B cell (primary cell): ENCODE measurements around the gene CMTM8. TPM values are rescaled to one million over a fixed set of nuclear protein-coding genes. Genes with fewer than 3 reads are reported as not detected.

Experiments
- ATAC-seq: fragments of 200-7000 bp; cut with Tn5 transposase; one replicate; pipeline ENCODE4 v1.10.0; 2021; ENCODE audit warnings: low read depth, mild to moderate bottlenecking, moderate number of reproducible peaks, moderate library complexity
- CTCF ChIA-PET: fragments of 350-600 bp; sonication (Branson Sonifier 250); formaldehyde crosslinking; loops from one replicate; lab custom pipeline; 2021; ENCODE audit warnings: antibody characterized with exemption, inconsistent platforms; lab: Charles Lee
- POLR2A ChIA-PET: fragments of 350-600 bp; sonication (Branson Sonifier 250); formaldehyde crosslinking; loops from one replicate; lab custom pipeline; 2021; ENCODE audit warnings: antibody characterized with exemption; lab: Charles Lee
- DNase-seq: peaks from one replicate; pipeline ENCODE4 v3.0.0; 2013
- H2AFZ ChIP-seq: 2 replicates; pipeline ENCODE4 v1.6.1; 2012; ENCODE audit warnings: mild to moderate bottlenecking, low read depth, low read length; ENCODE audit not compliant: insufficient read depth, poor library complexity, severe bottlenecking
- H3K27ac ChIP-seq, 2 donors: 1 replicate in 1 of 2; 2 replicates in 1 of 2; pipeline ENCODE4 v1.5.1; 2012 to 2013; ENCODE audit warnings: low read length in 2 of 2, mild to moderate bottlenecking in 2 of 2, moderate library complexity in 1 of 2
- H3K27me3 ChIP-seq, 4 experiments: fragments of 200-600 bp in 1 of 4; sonication (generic) in 1 of 4; replicated peaks in 1 of 4; 1 replicate in 2 of 4; 2 replicates in 2 of 4; pipeline versions ENCODE4 v1.6.1 to v1.7.0; 2013 to 2016; ENCODE audit warnings: low read length in 3 of 4, mild to moderate bottlenecking in 2 of 4, mixed read lengths in 1 of 4, moderate library complexity in 1 of 4; ENCODE audit not compliant: insufficient read depth in 4 of 4, control insufficient read depth in 3 of 4; ENCODE audit errors: control extremely low read depth in 1 of 4
- H3K36me3 ChIP-seq, 2 experiments: replicated peaks in 1 of 2; 1 replicate in 1 of 2; 2 replicates in 1 of 2; pipeline versions ENCODE4 v1.6.1 to v1.7.1; 2013; ENCODE audit warnings: low read length in 1 of 2; ENCODE audit not compliant: insufficient read depth in 2 of 2, control insufficient read depth in 1 of 2; ENCODE audit errors: control extremely low read depth in 1 of 2, extremely low read depth in 1 of 2
- H3K4me1 ChIP-seq, 2 donors: fragments of 200-600 bp in 1 of 2; sonication (generic) in 1 of 2; 1 replicate in 1 of 2; 2 replicates in 1 of 2; pipeline versions ENCODE4 v1.5.1 to v1.6.1; 2013 to 2017; ENCODE audit warnings: low read length in 2 of 2; ENCODE audit not compliant: control insufficient read depth in 2 of 2, insufficient read depth in 2 of 2
- H3K4me2 ChIP-seq: replicated peaks from 2 replicates; pipeline ENCODE3; 2012; ENCODE audit warnings: mild to moderate bottlenecking, low read depth, low read length; ENCODE audit not compliant: poor library complexity, severe bottlenecking
- H3K4me3 ChIP-seq, 5 experiments: fragments of 200-600 bp in 1 of 5; sonication (generic) in 1 of 5; 1 replicate in 3 of 5; 2 replicates in 2 of 5; pipeline versions ENCODE4 v1.5.1 to v1.7.0; 2011 to 2016; ENCODE audit warnings: low read length in 4 of 5, mild to moderate bottlenecking in 4 of 5, low read depth in 2 of 5, control low read depth in 1 of 5, moderate library complexity in 1 of 5; ENCODE audit not compliant: insufficient read depth in 1 of 5; ENCODE audit errors: control extremely low read depth in 1 of 5, extremely low read depth in 1 of 5
- H3K79me2 ChIP-seq: fragments of 200-600 bp; sonication (generic); one replicate; pipeline ENCODE4 v1.6.0; 2016; ENCODE audit warnings: low read length; ENCODE audit not compliant: control insufficient read depth, insufficient read depth
- H3K9ac ChIP-seq: fragments of 200-600 bp; sonication (generic); 2 replicates; pipeline ENCODE4 v1.6.1; 2017; ENCODE audit warnings: mild to moderate bottlenecking, low read length, moderate library complexity
- H3K9me3 ChIP-seq, 3 donors: one replicate each; pipeline versions ENCODE4 v1.6.1 to v1.7.1; 2013; ENCODE audit warnings: low read length in 2 of 3; ENCODE audit not compliant: control insufficient read depth in 2 of 3, insufficient read depth in 1 of 3; ENCODE audit errors: control extremely low read depth in 1 of 3
- H4K20me1 ChIP-seq: 2 replicates; pipeline ENCODE4 v1.6.0; 2012; ENCODE audit warnings: mild to moderate bottlenecking, low read length; ENCODE audit not compliant: insufficient read depth, control insufficient read depth, poor library complexity, severe bottlenecking
- H3K27ac Mint-ChIP-seq: one replicate; pipeline ENCODE4 v1.8.0; 2021; ENCODE audit warnings: mixed read lengths
- H3K27me3 Mint-ChIP-seq: one replicate; pipeline ENCODE4 v1.8.0; 2021; ENCODE audit warnings: mixed read lengths
- H3K4me1 Mint-ChIP-seq: one replicate; pipeline ENCODE4 v1.8.0; 2021; ENCODE audit warnings: mixed read lengths
- H3K4me3 Mint-ChIP-seq: one replicate; pipeline ENCODE4 v1.8.0; 2021; ENCODE audit warnings: mixed read lengths
- H3K9me3 Mint-ChIP-seq: one replicate; pipeline ENCODE4 v1.8.0; 2022; ENCODE audit warnings: mixed read lengths; ENCODE audit not compliant: insufficient read depth
- CTCF ChIP-seq: fragments of 200-600 bp; IDR thresholded peaks from one replicate; pipeline ENCODE4 v1.8.0; 2022; ENCODE audit warnings: antibody characterized with exemption, mild to moderate bottlenecking
- EZH2 ChIP-seq: IDR thresholded peaks from 2 replicates; pipeline ENCODE4 v1.6.1; 2012; ENCODE audit warnings: borderline replicate concordance, low read depth, mild to moderate bottlenecking, moderate library complexity, low read length; ENCODE audit not compliant: insufficient read depth, poor library complexity, severe bottlenecking
- WGBS: methylation state at CpG from one replicate; pipeline ENCODE4 v1.1.5; 2013; ENCODE audit warnings: missing lambda C conversion rate; ENCODE audit not compliant: insufficient coverage; 5-methylcytosine and 5-hydroxymethylcytosine counted together
- intact Hi-C: fragments of 100-400 bp; cut with micrococcal nuclease; formaldehyde crosslinking; loops from one replicate; pipeline ENCODE4 v1.10.0; 2022
- polyA plus RNA-seq: library from polyadenylated mRNA; depleted of rRNA; stranded (reverse); fragments of >200 nt; gene quantifications from 2 replicates; pipeline ENCODE4 v1.2.3, GENCODE V29; 2012
- total RNA-seq, 2 donors: library from RNA; stranded (reverse); fragments of 120-200 nt in 1 of 2; gene quantifications; 1 replicate in 1 of 2; 2 replicates in 1 of 2; pipeline versions ENCODE4 v1.2.3 to v1.2.4, GENCODE V29; 2013 to 2022

Gene CMTM8
- total and polyA plus RNA-seq, 2 donors (not counting 1 experiment from before 2014, with no cell fraction given), result 0.25 to 0.28 TPM

- H3K9ac ChIP-seq, result no peak overlapping the region
- no peak for ATAC-seq
- no peak overlapping the region for H3K4me2 ChIP-seq
- Mint-ChIP-seq H3K27ac (no peak overlapping the region), H3K9me3 (no peaks in the 10 kb centered on the region), H3K27me3 (peaks cover 15% of the 10 kb centered on the region), H3K4me3 (no peak overlapping the region), H3K4me1 (peaks cover 9% of the 10 kb centered on the region)
- no peaks in the 10 kb centered on the region for H3K27me3 ChIP-seq
- no CpG with 5 or more reads among the region's 1 CpG for WGBS
- CTCF ChIA-PET, result no interaction called here
- no peaks in the 10 kb centered on the region for H3K79me2 ChIP-seq
- no peak overlapping the region for H2AFZ ChIP-seq
- TF ChIP-seq EZH2 (no peak), CTCF (no peak)
- peaks cover 0 to 2% (median 0%) of the 10 kb centered on the region in 3 donors for H3K9me3 ChIP-seq
- POLR2A ChIA-PET, result no interaction called here
- no peak for DNase-seq
- intact Hi-C loops, result no loop called here
- H3K4me1 ChIP-seq, result peaks cover 4 to 11% of the 10 kb centered on the region in 2 donors
- H4K20me1 ChIP-seq, result no peaks in the 10 kb centered on the region
- H3K4me3 ChIP-seq, result no peak overlapping the region
- H3K27ac ChIP-seq, result no peak overlapping the region
- H3K36me3 ChIP-seq, result no peaks in the 10 kb centered on the region
These were observed 35.8 kb downstream of the CMTM8 start for GRCh38 chr3:32274306-32274705.

- Histone ChIP-seq H3K4me3 (no peak overlapping the region), H3K4me1 (peaks cover 4 to 11% of the 10 kb centered on the region in 2 donors), H3K9ac (no peak overlapping the region), H3K79me2 (no peaks in the 10 kb centered on the region), H3K36me3 (no peaks in the 10 kb centered on the region), H4K20me1 (no peaks in the 10 kb centered on the region), H3K9me3 (no peaks in the 10 kb centered on the region), H3K27me3 (no peaks in the 10 kb centered on the region), H2AFZ (no peak overlapping the region), H3K4me2 (no peak overlapping the region), H3K27ac (no peak overlapping the region)
- intact Hi-C loops, result no loop called here
- 67% methylated on average over 1 of the region's 4 CpGs for WGBS
- peaks cover 15% of the 10 kb centered on the region for H3K27me3 Mint-ChIP-seq
- TF ChIP-seq EZH2 (no peak), CTCF (no peak)
- H3K4me3 Mint-ChIP-seq, result no peak overlapping the region
- no peak overlapping the region for H3K27ac Mint-ChIP-seq
- ATAC-seq, result no peak
- no peaks in the 10 kb centered on the region for H3K9me3 Mint-ChIP-seq
- H3K4me1 Mint-ChIP-seq, result peaks cover 9% of the 10 kb centered on the region
- POLR2A ChIA-PET, result no interaction called here
- DNase-seq, result no peak
- CTCF ChIA-PET, result no interaction called here
These were observed 37.0 kb downstream of the CMTM8 start for GRCh38 chr3:32275506-32275905.
